IPS DF 19.7 (cell line): ENCODE measurements around the gene CST2.
"Not testable (repeated sequence)": the region's sequence is repeated elsewhere in the genome, so short reads cannot be mapped to it uniquely, and the experiment has no call there.

Experiments
- DNase-seq: peaks from one replicate; pipeline ENCODE4 v3.0.0-alpha.2; 2013; ENCODE audit warnings: low read depth, low spot score

Gene CST2, protein sequence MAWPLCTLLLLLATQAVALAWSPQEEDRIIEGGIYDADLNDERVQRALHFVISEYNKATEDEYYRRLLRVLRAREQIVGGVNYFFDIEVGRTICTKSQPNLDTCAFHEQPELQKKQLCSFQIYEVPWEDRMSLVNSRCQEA

DNA sequence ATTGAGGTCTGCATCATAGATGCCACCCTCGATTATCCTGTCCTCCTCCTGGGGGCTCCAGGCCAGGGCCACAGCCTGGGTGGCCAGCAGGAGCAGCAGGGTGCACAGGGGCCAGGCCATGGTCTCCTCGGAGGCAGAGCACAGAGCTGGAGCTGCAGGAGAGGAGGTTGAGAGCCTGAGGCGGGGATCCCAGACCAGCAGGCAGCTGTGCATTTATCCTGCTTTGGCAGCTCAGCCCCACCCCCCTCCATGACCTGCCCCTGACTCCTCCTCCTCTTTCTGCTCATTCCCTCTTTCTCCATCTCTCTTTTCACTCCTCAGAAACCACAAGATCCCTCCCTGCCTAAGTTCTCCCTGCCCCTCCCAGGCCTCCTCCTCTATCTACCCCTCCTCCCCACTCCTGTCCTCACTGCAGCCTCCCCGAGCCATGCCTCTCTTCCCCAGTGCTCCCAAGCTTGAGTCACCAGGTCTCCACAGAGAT is at the start of gene CST2:
Gene CST2 (minus strand): TSS at position 189 of the 481 bp plus-strand sequence. CDS start 69 bp downstream, at position 120.
- no peak for DNase-seq

DNA sequence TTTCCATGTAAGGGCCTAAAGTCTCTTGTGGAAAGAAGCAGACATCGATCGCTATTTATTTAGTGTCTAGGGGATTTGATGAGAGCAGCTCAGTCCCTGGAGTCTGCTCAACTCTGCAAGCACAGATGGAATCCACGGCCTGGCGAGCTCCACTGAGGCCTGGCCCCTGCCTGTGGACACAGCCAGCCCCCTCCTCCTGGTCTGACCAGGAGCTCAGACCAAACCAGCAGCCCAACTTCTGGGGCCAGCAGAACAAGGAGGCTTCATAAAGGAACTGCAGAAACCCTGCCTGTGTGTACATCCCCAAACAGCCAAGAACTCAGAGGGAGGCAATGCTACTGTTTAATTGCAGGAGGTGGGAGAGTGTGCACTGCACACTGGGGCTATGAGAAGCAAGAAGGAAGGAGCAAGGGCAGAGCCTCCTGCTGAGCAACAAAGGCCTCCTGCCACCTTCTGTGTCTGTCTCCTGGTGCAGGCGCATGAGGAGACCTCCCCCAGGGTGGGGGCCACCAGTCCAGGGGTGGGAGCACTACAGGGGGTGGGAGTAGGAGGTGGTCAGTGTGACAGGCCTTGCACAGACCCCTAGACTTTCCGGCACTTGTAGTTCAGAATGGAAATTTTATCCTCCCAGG is 49.2 kb upstream of the CST2 start:
- DNase-seq, result no peak

DNA sequence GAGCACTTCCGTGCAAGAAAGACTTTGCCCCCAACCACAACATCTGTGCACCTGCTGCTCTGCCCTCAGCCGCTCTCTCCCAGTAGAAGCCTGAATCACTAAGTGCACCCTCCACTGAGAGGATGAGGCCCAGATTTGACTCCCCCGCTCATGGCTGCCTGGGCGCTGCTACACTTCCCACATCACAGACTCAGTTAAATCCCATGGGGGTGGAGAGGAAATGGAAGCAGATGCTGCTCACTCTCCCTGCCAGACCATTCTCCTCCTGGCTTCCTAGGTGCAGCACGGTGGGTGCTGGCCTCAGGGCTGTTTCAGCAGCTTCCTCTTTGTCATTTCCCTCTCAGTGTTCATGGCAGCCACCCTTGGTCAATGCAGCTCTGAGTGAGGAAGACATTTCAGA is 48.2 kb upstream of the CST2 start:
- DNase-seq, result no peak

DNA sequence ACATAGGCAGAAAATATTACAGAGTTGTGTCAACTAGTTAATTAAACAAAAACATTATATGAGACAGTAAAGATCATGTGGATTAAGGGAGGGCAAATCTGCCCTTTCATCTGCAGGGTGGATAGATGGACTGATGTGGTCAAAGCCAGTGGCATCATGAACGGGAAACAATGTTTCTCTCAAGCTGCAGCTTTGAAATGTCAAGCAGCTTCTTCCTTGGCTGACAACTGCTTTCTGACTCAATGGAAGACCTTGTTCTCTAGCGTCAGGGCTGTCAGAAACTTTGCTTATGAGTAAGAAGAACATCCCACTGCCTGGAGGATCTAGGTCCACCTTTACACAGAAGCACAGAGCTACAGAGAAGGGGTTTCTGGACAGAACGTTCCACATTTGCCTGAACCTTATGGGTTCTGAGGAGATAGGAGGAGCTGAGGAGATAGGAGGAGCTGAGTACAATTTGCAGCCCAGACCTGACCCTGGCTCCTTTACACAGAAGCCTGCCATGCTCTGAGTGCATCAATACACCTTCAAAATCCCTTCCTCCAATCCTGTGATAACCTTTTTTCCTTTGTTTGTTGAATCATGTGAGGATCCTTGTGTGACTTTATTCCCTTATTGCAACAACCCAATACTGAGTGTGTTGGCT is 47.0 kb upstream of the CST2 start:
- no peak for DNase-seq

DNA sequence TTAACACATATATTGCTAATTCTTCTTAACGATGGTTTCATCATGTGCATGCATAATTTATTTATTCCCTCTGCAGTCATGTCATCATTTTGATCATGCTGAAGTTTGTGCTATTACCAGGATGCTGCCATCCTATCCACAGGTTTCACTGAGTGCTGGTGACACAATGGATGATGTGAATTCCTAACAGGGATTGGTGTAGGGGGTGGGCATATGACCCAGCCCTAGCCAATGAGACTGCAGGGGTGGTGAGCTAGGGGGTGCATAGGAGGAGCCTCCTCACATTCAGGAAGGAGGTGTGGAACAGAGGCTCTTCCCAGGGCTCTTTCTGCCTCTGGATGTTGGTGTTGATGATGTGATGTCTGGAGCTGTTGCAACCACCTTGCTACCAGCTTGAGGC is 45.5 kb upstream of the CST2 start:
- no peak for DNase-seq

DNA sequence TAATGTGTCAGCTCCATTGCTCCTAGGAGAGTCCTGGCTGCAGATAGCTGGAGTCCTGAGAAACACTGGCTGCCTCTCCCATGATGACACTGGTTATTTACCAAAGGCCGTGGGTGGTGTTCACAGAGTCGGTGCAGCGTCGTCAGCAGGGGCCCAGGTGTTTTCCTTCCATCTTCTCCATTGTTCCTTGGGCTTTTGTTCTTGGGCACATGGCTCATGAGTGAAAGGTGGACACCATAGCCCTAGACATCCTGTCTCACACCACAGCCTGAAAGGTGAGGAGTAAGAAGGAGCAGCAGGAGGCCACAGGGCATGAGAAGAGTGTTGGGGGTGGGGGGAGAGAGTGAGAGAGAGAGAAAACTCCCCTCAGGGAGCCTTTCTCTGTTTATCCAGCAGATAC is 43.9 kb upstream of the CST2 start:
- no peak for DNase-seq

DNA sequence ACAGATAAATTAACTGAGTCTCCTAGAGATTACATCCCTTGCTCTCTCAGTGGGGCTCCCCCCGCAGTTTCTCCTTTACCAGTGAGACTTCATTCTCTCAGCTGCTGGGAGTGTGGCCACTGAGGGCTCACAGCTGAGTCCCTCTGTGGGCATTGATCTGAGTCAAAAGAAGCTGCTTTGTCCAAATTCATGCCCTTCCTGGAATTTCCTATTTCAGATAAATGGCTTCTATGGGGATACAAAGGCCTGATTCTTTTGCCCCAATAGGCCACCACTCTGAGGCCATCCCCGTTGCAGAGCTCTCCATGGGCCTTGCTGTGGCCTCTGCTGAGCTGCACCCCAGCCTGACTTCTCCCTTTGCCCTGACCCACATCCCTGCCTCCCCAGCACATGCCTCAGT is 43.0 kb upstream of the CST2 start:
- no peak for DNase-seq

DNA sequence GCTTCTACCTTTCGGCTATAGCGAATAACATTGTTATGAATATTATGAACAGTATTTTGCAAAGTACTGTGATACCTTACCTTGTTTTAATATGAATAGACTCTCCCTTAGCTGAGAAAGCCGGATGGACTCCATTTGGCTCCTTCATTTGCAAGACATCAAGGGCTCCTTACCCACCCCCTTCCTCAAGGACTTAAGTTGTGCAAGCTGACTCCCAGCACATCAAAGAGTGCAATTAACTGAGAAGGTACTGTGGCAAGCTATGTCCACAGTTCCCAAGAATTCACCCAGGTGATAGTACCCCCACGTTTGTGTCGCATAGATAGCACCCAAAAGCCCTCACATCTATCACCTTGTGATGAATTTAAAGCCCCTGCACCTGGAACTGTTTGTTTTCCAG is 41.8 kb upstream of the CST2 start:
- peak; percentile 71 for DNase-seq

DNA sequence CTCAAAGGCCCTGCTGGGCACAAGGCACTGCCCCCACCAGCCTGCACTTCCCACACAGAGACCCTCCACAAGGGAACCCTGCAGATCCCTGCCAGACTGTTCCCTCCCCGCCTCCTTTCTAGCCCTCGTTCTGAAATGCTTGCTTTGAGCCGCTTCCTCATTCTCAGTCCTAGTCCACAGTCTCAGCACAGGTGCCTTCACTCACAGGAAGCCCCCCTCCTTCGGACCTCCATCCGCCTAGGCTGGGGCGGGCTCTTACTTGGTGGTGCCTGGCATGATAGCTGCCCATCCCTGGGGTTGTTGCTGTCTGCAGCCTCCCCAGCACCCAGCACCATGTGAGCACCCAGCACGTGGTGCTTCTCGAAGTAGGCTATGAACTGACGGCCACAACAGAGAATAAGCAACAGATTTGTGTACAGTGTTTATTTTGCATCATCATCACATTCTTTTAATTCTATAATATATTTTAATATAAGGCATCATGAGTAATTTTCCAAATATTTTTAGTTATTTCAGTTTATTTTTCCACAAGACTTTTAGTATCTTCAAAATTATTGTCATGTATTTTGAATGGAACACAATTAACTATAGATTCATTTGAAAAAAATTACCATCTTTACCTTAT is 40.7 kb upstream of the CST2 start:
- DNase-seq, result no peak

DNA sequence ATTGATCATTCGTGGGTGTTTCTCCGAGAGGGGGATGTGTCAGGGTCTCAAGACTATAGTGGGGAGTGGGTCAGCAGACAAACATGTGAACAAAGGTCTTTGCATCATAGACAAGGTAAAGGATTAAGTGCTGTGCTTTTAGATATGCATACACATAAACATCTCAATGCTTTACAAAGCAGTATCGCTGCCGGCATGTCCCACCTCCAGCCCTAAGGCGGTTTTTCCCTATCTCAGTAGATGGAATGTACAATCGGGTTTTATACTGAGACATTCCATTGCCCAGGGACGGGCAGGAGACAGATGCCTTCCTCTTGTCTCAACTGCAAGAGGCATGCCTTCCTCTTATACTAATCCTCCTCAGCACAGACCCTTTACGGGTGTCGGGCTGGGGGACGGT is 34.2 kb upstream of the CST2 start:
- DNase-seq, result not testable (repeated sequence)

DNA sequence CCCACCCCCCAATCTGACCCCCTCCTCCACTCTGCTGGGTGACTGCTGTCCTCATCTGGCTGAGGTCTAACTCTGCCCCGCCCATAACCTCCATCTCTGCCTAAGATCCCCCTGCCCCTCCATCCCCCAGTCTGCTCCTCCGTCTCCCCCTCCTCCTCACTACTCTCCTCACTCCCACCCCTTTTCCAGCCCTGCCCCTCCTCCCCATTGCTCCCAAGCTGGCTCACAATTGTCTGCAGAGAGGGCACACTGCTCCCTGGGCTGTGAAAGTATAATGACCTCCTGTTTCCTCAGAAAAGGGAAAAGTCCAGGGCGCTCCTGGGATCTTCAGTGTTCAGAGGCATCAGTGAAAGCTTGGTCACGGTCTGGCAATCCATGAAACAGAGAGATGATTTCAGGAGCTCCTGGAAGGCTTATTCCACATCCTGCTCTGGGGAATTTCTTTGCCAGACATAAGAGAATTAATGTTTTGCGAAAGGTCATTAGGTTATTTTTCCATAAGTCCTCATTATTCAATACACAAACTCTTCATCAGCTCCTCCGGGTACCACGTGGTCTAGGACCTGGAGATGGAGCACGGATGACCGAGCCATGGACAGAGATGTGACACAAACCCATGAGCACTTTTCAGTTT is 31.6 kb upstream of the CST2 start:
- no peak for DNase-seq

DNA sequence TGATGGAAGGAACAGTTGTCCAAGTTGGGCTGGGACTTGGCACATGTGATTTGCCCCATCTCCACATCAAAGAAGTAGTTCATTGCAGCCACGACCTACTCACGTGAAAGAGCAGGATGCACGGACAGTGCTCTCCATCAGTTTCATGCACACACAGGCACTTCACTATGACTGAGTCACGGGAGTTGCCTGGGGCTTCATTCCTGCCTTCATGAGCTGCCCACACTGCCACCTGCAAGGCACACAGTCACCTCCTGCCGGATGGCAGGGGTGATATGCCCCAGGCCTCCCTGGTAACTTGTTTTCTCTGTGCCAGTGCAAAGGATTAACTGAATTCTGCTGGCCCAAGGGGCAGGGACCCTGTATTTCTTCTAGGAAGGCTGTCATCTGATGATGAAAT is 30.2 kb upstream of the CST2 start:
- DNase-seq, result no peak

DNA sequence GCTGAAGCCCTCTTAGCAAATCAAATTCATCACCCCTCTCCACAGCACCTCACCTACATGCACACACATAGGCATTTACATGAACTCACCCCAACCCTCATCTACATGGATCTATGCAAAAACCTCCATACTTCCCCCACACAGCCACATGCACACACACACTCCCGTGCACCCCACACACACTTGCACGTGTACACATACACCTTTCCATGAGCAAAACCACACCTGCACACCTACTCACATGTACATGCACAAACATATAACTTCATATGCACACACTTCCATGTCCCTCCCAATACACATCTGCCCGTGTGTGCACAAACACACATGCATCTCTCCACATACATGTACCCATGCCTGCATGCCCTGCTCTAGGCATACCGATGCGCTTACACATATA is 29.7 kb upstream of the CST2 start:
- no peak for DNase-seq

DNA sequence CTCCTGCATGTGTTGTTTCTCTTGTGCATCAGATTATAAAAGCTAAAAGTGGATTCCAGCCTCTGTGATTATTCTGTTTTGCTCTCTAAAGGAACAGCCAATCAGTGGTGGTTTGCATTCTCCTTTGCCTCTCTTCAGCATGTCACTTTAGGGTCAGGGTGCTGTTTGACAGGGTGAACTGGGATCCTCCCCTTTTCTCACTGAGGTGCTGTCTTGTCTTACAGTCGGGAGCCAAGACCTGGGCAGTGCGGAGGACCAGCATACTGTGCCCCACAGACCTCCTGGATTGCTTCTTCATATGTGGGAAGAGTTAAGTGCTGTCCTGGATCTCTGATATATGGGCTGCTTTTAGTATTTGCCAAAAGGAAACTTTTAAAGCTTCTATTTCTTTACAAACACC is 15.2 kb upstream of the CST2 start:
- DNase-seq, result no peak

DNA sequence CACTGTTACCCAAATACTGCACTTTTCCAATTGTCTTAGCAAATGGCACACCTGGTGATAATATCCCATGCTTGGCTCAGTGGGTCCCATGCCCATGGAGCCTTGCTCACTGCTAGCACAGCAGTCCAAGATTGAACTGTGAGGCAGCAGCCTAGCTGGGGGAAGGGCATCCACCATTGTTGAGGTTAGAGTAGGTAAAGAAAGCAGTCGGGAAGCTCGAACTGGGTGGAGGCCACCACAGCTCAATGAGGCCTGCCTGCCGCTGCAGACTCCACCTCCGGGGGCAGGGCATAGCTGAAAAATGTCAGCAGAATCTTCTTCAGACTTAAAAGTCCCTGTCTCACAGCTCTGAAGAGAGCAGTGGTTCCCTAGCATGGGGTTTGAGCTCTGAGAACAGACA is 9.2 kb upstream of the CST2 start:
- DNase-seq, result no peak

DNA sequence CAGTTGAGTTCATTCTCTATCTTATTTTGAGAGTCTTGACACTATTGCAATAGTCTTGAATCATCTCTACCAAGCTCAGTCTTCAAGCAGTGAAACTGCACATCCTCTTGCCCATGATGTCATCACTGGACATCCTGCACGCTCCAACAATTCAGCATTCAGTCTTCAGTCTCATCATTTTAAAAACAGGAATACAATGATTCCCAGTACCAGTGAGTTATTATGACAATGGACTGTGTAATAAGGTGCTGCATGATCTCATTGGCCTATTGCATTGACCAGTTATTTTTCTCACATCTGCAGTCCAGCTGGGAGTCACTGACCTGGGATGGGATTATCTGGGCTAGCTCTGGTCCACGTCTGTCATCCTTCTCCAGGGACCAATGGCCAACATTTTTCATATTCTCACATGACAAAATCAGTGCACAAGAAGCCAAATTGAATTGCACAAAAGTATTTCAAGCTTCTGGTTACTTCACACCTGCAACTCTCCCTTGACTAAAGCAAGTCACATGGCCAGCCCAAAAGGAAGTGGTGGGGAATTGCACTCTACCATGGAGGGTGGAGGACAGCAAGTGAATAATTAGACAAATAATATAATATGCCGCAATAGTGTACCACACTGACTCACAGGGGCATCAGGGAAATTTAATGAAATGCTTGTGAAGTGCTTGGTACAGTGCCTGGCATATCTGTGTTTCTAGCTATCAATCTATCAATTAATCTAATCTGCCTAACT is 6.4 kb upstream of the CST2 start:
- no peak for DNase-seq

DNA sequence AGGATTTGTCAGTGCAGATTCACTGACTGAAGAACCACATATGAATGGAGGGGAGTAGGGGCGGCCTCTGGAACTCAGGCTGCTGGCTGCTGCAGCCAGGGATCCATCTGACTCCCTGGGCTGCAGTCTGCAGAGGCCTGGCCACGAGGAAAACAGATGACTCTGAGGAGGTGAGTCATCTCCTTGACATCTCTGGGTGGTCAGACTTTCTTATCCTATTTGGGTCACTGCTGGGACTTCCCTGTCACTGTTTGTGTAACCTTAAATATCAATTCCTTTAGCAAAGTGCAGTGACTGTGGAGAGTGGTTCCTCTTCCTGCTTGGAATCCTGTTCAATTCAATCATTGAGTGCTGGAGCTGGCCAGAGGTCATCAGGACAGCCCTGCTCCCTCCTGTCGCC is 5.4 kb upstream of the CST2 start:
- not testable (repeated sequence) for DNase-seq

DNA sequence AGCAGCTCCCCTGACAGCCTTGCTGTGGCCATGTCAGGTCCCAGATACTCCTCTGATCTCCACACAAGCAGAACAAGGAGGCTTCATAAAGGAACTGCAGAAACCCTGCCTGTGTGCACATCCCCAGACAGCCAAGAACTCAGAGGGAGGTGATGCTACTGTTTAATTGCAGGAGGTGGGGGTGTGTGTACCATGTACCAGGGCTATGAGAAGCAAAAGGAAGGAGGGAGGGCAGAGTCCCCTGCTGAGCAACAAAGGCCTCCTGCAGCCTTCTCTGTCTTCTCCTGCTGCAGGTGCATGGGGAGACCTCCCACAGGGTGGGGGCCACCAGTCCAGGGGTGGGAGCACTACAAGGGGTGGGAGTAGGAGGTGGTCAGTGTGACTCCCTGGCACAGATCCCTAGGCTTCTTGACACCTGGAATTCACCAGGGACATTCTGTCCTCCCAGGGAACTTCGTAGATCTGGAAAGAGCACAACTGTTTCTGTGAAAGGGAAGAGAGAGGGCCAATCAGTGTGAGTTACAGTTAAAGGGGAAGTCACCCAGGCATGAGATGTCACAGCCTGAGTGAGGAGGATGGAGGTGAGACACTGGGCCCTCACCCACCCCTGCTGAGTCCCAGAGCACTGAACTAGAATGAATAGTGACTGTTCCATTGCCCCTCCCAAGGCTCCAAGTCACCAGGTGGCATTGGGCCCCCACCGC is 2.8 kb downstream of the CST2 start:
- no peak for DNase-seq

DNA sequence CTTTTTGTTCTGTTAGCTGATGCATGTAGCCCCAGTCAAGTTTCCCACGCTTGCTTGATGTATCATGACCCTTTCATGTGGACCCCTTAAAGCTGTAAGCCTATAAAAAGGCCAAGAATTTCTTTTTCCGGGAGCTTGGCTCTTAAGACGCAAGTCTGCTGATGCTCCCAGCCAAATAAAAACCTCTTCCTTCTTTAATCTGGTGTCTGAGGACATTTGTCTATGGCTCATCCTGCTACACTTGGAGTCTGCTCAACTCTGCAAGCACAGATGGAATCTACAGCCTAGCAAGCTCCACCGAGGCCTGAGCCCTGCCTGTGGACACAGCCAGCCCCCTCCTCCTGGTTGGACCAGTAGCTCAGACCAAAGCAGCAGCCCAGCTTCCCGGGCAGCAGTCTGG is 3.4 kb downstream of the CST2 start:
- no peak for DNase-seq

DNA sequence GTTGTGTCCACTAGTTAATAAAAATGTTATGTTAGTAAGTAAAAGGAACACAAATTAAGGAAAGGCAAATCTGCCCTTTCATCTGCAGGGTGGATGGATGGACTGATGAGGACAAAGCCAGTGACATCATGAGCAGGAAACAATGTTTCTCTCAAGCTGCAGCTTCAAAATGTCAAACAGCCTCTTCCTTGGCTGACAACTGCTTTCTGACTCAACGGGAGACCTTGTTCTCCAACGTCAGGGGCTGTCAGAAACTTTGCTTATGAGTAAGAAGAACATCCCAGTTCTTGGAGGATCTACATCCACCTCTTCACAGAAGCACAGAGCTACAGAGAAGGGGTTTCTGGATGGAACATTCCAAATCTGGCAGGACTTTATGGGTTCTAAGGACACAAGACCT is 6.0 kb downstream of the CST2 start:
- DNase-seq, result no peak

DNA sequence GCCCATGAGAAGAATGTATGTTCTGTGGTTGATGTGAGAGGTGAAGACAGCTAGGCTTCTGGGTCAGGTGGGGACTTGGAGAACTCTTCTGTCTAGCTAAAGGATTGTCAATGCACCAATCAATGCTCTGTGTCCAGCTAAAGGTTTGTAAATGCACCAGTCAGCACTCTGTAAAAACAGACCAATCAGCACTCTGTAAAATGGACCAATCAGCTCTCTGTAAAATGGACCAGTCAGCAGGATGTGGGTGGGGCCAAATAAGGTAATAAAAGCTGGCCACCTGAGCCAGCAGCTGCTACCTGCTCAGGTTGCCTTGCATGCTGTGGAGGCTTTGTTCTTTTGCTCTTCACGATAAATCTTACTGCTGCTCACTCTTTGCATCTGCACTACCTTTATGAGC is 15.0 kb downstream of the CST2 start:
- DNase-seq, result not testable (repeated sequence)
